Measurements from ENCODE around the gene LIPT1.

The LIPT1 gene

DNA sequence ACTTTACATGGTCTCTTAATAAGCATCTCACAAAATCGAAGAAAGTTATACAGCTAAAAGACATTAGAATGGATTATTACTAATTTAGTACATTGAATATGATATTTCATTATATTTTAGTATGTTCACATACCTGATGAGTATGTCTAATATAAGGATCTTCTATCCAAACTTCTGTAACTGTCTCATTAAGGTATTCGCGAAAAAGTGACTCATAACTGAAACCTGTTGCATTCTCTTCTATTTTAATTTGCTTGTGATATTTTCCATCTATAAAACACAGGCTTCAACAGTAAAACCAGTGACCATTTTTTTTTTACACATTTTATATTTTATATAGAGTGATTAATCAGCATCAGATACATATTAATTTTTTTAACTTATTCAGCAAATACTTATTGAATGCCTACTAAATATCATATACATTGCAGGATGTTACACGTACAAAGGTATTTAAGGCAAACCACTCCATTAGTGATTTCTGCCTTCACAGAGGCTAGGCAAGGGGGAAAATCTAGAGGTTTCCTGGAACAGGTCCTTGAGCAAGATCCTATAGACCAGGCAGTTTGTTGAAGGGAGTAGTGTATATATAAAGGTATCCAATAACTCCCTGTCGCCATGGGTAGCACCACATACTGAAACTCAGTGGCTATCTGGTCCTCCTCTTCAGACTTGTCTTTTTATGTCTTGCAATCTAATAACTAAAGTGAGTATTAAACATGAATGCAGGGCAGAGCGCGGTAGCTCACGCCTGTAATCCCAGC is 16.8 kb downstream of the LIPT1 start:
- no peaks in the 10 kb centered on the region for H3K9me3 ChIP-seq (ENCODE audit: control insufficient read depth, insufficient read depth, low read depth, low read length)
- H3K4me1 ChIP-seq (ENCODE audit: control insufficient read depth, insufficient read depth, low read length) = no peaks in the 10 kb centered on the region
- no peak overlapping the region for H3K27ac ChIP-seq (ENCODE audit: extremely low read depth, low read depth, low read length)
- CTCF ChIA-PET = interaction anchor here (0.7 kb wide), 1 partner anchor 13 kb away, joined by 5 read pairs; no protein-coding TSS in a partner anchor
- H3K36me3 ChIP-seq (ENCODE audit: control insufficient read depth in 2 of 2, insufficient read depth in 1 of 2, low read length in 2 of 2) = peaks cover 41 to 49% of the 10 kb centered on the region in 2 experiments
- TF ChIP-seq ZNF843 (tag by site-specific recombination; IDR thresholded peaks at IDR 0.05) (no peak), SCRT2 (tag by site-specific recombination; IDR thresholded peaks at IDR 0.05) (peak; percentile 77; the same call in 1 of the 2 replicates), ZNF510 (tag by site-specific recombination; IDR thresholded peaks at IDR 0.05; ENCODE audit: insufficient replicate concordance) (no peak)
- POLR2A ChIA-PET = no interaction called here
- H3K4me3 ChIP-seq (ENCODE audit: low read depth, low read length) = no peak overlapping the region

- Histone ChIP-seq H3K4me1 (ENCODE audit: control insufficient read depth, insufficient read depth, low read length) (0 out of 2 replicates have a peak, but pooled peaks cover 2% of the 10 kb centered on the region), H3K27ac (ENCODE audit: extremely low read depth, low read depth, low read length) (peak within 1 kb of the TSS; percentile 55; the same call in 1 of the 2 replicates), H3K36me3 (ENCODE audit: control insufficient read depth in 2 of 2, insufficient read depth in 1 of 2, low read length in 2 of 2) (no peaks in the 10 kb centered on the region), H3K4me3 (ENCODE audit: low read depth, low read length) (peak within 1 kb of the TSS; percentile 71), H3K9me3 (ENCODE audit: control insufficient read depth, insufficient read depth, low read depth, low read length) (no peaks in the 10 kb centered on the region)
- CTCF ChIA-PET = interaction anchor here (0.6 to 1.2 kb wide), 7 partner anchors 13 to 156 kb away, joined by 3 to 4 read pairs (median 3); partner anchors contain the start of gene EIF5B
- POLR2A ChIA-PET = interaction anchor here (1.2 to 2.9 kb wide), 6 partner anchors 14 to 156 kb away, joined by 3 to 32 read pairs (median 8); partner anchors contain the start of genes C2orf15, EIF5B, LIPT1 and TSGA10
- TF ChIP-seq ZNF274 (IDR thresholded peaks at IDR 0.05; ENCODE audit: low read length) (no peak), ZNF274 (tag by site-specific recombination; IDR thresholded peaks at IDR 0.05; ENCODE audit: borderline replicate concordance) (no peak), ZNF544 (tag by site-specific recombination; IDR thresholded peaks at IDR 0.05) (no peak), ZNF626 (tag by site-specific recombination; IDR thresholded peaks at IDR 0.05) (no peak), ZNF571 (tag by site-specific recombination; IDR thresholded peaks at IDR 0.05) (no peak), KLF10 (tag by site-specific recombination; IDR thresholded peaks at IDR 0.05) (peak; percentile 54; the same call in 1 of the 2 replicates), ZBTB6 (tag by site-specific recombination; IDR thresholded peaks at IDR 0.05) (peak; percentile 54; the same call in 1 of the 2 replicates), ZNF404 (tag by site-specific recombination; IDR thresholded peaks at IDR 0.05) (no peak), ZNF302 (tag by site-specific recombination; IDR thresholded peaks at IDR 0.05; ENCODE audit: low read depth) (no peak), HOXA7 (CRISPR knock-in tag; IDR thresholded peaks at IDR 0.05; ENCODE audit: borderline replicate concordance) (no peak), ZNF645 (tag by site-specific recombination; IDR thresholded peaks at IDR 0.05) (no peak), ZNF621 (tag by site-specific recombination; IDR thresholded peaks at IDR 0.05) (no peak), KLF1 (tag by site-specific recombination; IDR thresholded peaks at IDR 0.05) (no peak), KLF17 (tag by site-specific recombination; IDR thresholded peaks at IDR 0.05) (peak; percentile 85), ZBTB10 (tag by site-specific recombination; IDR thresholded peaks at IDR 0.05) (0 out of 2 replicates have a peak, but pooled peaks have one; percentile 42), ZNF311 (tag by site-specific recombination; IDR thresholded peaks at IDR 0.05; ENCODE audit: borderline replicate concordance) (no peak), KLF9 (tag by site-specific recombination; IDR thresholded peaks at IDR 0.05; ENCODE audit: low read depth) (peak; percentile 66; the same call in 1 of the 2 replicates), ZNF19 (tag by site-specific recombination; IDR thresholded peaks at IDR 0.05; ENCODE audit: low read depth) (no peak)
- TF ChIP-seq, protein P1, sequence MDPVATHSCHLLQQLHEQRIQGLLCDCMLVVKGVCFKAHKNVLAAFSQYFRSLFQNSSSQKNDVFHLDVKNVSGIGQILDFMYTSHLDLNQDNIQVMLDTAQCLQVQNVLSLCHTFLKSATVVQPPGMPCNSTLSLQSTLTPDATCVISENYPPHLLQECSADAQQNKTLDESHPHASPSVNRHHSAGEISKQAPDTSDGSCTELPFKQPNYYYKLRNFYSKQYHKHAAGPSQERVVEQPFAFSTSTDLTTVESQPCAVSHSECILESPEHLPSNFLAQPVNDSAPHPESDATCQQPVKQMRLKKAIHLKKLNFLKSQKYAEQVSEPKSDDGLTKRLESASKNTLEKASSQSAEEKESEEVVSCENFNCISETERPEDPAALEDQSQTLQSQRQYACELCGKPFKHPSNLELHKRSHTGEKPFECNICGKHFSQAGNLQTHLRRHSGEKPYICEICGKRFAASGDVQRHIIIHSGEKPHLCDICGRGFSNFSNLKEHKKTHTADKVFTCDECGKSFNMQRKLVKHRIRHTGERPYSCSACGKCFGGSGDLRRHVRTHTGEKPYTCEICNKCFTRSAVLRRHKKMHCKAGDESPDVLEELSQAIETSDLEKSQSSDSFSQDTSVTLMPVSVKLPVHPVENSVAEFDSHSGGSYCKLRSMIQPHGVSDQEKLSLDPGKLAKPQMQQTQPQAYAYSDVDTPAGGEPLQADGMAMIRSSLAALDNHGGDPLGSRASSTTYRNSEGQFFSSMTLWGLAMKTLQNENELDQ (tag by site-specific recombination; IDR thresholded peaks at IDR 0.05; ENCODE audit: low read depth) = no peak
- TF ChIP-seq, protein P2, sequence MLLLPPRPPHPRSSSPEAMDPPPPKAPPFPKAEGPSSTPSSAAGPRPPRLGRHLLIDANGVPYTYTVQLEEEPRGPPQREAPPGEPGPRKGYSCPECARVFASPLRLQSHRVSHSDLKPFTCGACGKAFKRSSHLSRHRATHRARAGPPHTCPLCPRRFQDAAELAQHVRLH (tag by site-specific recombination; IDR thresholded peaks at IDR 0.05) = peak; percentile 96
Observed at GRCh38 chr2:99180755-99181623, 26.2 kb downstream of the LIPT1 start, which contains the start of the genes MITD1 and MRPL30. Gene MITD1, minus strand, starts transcription at chr2:99181058. Its CDS starts 77 bp downstream, at chr2:99180981. Gene MRPL30, plus strand, starts transcription at chr2:99181184. Its CDS starts 5,020 bp downstream, at chr2:99186204.

Measured in HEK293 (cell line).